Raji (cell line): ENCODE data around the gene ZNF407.

Experiments used
- POLR2A ChIP-seq: IDR thresholded peaks from 2 replicates; pipeline ENCODE4 v1.6.1; 2011; ENCODE audit warnings: low read depth, low read length, control low read depth; ENCODE audit not compliant: insufficient read depth

The ZNF407 gene

DNA sequence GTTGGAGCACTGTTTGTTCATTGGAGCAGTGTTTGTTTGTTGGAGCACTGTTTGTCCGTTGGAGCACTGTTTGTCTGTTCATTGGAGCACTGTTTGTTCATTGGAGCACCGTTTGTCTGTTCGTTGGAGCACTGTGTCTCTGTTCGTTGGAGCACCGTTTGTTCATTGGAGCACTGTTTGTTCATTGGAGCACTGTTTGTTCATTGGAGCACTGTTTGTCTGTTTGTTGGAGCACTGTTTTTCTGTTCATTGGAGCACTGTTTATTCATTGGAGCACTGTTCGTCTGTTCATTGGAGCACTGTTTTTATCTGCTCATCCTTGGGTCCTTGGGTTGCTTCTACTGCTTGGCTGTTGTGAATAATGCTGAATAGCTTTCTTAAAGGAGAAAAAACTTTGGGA lies 74.7 kb downstream of the ZNF407 start:
- no peak for TF ChIP-seq POLR2A

DNA sequence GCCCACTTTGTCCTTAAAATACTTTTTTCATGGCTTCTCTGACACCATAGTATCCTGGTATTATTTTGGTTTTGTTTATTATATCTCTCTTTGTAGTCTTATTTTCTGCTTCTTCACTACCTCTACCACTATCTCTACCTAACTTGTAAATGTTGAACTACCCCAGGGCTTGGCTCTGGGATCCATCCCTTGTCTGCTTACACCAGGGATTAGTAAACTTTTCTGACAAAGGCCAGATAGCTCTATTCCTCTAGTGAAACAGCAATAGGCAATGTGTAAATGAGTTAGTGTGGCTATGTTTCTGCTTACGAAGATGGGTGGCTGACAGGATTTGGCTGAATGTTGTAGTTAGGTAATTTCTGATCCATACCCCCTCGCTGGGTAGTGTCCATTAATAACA lies 76.8 kb downstream of the ZNF407 start:
- no peak for TF ChIP-seq POLR2A

DNA sequence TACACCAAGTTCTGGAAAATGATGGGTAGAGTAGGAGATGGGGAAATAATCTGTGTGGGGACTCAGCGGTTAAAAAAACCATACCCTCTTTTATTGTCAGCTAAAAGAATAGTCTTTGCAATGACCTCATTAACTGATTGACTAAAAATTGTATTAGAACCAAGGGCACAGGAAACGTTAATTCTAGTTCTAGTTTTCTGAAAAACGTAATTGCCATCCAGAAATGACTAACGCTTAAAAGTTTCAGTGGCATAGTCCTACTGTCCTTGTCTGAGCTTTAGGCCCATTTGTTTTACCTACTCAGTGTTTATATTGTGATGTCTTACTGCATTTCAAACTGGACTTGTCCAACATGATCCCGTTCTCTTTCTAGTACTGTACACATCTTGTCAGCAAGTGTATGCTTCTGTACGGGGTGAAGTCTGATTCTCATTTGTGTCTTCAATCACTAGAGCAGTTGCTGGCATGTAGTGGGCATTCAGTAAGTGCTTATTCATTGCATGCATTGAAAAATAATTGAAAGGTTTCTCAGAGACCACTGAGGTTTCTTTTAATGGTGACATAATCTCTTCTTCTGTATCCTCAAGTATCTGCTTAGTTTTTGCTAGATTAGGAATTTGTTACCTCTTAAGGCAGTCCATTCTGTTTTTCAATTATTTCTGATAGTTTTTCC lies 81.5 kb downstream of the ZNF407 start:
- TF ChIP-seq POLR2A: no peak

DNA sequence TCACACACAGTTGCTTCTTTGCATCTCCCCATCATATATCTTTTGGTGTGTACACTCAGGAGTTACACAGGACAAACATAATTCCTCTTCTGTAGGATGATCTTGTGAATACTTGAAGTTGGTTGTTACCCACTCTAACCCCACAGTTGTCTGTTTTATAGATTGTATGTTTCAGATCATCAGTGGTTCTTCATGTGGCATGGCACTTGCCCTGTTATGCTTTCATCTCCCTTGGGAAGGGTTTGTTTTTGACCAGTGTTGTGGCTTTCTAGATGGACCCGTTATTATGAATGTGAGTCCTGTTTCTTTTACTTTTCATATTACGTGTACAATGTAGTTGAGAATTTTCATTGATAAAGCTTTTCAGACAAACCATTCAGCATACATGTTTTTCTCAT lies 82.0 kb downstream of the ZNF407 start:
- no peak for TF ChIP-seq POLR2A

DNA sequence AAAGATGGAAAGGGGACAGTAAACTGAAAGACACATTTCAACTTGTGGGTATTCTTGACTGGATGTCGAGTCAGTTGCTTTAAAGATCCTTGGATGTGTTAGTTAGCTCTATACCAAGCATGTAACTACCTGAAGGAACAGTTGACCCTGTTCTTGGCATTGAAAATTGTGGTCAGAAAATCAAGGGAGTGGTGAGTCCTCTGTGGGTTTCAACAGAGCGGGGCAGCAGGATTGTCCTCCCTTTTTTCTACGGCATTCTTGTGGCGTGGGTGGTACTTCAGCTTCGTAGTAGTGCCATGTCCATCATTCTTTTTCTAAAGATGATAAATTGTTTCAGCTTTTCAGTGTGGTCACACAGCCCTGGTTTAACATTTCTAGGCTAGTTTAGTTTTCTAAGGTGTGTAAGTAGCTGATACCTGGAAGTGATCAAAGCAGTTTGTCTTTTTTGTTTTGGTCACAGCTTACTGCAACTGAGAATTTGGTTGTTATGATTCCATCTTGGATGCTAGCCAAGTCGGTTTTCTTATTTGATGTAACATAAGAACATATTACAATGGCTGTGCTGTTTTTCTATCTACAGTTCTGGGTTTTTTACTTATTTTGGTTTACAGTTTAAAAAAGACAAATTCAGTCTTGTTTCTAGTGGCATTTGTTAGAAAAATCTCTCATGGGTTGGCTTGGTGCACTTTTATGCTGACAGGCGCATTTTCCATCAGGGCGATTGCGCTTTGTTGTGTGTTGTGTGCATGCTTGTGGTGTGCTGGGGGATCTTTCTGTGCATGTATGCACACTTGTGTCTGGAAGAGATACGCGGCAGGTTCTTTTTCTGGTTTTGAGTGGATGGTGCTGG lies 84.7 kb downstream of the ZNF407 start:
- no peak for TF ChIP-seq POLR2A

DNA sequence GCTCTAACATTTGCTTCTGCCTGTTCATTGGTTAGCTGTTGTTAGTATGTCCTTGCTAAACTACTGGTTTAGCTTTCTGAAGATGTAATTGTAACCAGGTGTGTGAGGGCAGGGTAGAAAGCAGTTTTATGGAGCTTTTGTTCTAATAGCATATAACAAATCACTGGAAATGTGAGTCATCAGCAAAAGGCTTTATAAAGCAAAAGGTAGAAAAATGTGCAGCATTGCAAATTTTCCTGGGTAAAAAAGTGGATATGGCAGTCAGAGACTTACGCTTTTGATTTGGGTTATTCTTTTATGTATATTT lies 85.3 kb downstream of the ZNF407 start:
- TF ChIP-seq POLR2A: no peak

DNA sequence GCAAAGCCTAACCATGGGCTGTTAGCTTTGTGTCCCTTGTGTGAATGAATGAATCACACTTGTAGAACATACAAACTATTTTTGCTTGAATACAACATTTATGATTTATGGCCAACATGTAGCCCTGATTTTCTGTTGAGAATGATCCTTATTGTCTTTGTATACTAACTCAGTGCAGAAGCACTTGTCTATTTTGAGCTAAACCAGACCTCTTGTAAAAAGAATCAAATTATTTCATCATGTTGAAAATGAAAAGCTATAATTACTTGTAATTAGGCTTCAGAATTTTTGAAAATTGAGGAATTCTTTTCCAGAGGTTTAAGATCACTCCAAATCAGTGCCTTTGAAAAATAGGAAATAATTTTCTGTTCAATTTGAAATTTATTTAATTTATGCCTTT lies 85.9 kb downstream of the ZNF407 start:
- TF ChIP-seq POLR2A: no peak

DNA sequence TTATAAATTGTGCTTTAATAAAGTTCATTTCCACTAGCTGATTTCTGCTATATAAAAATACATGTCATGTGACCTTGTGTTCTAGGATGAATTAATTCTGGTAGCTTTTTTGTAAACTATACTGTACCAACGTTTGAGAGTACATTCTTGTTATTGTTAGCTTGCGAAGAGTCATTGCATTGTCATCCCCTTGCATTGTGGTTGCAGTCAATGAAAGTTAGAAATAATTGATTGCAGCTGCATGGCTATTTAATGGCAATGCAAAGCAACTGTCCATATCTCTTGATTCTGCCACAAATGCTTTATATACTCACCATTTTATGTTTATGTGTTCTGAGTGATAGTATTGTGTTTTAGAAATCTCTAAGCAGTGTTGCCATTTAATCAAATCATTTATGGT lies 91.6 kb downstream of the ZNF407 start:
- TF ChIP-seq POLR2A: no peak

DNA sequence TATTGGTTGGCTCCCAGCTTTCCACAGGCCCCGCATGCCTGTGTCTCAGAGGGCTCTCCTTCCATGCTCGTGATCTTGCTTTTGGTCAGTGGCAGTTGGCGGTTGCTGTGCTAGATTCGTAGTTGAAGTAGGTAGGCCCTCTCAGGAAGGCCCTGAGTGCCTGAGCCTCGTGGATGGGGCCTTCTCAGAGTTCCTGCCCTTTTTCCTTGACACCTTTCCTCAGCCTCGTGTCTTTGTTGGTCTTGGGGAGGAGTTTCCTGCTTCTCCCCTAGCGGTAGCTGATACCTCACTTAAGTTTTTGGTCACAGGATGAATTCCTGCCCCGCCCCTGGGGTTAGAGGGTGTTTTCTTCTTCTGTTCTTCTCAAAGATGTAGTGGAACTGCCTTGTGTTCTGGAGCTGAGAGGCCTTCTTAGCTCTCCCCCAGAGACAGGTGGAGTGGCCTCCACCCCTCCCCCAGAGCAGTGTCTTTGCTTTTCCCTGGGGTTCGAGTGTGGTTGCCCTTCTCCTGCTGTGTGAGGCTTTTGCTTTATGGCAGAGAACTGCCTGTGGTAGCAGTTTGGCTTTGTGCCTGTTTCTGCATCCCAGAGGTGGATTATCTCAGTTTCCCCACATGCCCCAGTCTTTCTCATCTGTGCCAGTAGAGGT lies 94.8 kb downstream of the ZNF407 start:
- TF ChIP-seq POLR2A: no peak

DNA sequence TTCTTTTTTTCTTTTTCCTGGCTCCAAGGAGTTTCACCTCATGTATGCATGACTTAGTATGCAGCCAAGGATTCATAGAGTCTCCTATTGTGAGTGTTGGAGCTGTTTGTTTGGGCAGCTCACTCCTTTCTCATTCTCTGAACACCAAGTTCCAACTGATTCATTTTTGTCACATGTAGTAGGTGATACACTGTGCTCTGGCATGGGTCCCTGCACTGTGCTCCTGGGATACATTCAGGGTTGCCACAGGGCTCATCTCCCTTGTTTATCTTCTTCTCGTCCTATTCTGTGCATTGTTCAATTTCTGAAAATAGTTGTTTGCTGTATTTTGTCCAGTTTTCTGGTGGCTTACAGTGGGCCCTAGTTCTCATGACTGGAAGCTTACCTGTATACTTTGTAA lies 96.8 kb downstream of the ZNF407 start:
- no peak for TF ChIP-seq POLR2A

DNA sequence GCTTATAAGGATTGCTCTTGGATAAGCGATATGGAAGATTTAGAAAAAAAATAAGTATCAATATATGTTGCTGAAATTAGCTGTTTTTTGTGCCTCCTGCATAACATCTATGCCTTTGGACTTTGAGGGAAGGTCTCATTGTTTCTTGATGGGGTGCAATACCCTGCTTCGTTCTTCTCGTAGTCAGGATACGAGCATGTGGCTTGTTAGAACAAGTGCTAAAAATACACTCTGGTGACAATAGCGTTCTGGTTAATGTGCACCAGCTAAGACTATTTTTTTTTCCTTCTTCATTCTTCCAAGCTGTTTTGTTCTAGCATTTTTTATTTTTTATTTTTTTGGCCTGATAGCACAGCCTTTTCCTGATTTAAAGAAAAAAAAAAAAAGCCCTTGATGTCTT lies 97.5 kb downstream of the ZNF407 start:
- TF ChIP-seq POLR2A: no peak

DNA sequence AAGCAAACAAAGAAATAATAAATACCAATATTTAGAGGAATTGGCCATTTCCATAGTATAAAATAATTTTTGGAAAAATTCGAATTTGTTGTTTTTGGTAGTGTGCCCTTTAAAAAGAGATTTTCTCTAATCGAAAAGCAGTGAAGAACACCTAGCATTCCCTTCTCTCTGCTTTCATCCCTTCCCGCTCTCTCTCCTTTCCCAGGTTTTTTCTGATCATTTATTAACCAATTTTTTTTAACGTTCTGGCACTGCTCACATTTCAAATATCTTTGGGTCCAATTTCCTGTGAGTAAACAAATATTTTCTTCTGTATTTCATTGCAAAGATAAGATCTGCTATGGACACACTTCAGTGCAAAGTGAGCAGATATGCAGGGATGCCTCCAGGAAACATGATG lies 101.2 kb downstream of the ZNF407 start:
- TF ChIP-seq POLR2A: no peak

DNA sequence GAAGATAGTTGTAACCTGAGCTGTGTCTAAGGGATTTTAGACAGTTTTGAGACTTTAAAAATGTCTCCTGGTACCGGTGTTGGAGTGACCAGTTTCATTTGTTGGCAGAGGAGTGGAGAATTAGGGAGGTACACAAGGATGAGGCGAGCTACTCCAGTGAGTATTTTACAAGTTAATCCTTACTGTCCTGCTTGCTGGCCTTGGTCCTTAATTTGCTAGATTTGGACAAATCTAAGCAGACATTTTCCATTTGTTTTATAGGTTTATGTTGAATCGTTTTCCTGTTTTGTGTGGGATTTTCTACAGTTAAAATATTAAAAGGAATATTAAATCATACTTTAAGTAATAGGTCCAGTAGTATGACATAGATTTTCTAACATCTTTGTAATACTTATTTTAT lies 101.8 kb downstream of the ZNF407 start:
- TF ChIP-seq POLR2A: no peak

DNA sequence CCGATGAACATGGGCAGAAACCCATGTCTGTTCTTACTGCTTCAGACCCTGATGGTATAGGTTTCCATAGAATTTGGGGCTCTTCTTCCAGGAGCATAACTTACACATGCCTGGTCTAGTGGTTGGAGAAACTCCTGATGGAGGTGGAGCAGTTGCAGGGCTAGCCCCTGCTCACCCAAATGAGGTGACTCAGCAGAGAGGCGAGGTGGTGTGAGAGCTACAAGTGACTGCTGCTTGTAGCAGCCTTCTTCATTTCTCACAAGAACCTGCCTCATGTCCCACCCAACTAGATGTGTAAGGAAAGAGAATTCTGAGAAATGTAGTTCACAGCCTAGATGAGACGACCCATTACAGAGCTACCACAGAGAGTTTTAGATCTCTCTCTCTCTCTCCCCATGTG lies 105.3 kb downstream of the ZNF407 start:
- TF ChIP-seq POLR2A: no peak

DNA sequence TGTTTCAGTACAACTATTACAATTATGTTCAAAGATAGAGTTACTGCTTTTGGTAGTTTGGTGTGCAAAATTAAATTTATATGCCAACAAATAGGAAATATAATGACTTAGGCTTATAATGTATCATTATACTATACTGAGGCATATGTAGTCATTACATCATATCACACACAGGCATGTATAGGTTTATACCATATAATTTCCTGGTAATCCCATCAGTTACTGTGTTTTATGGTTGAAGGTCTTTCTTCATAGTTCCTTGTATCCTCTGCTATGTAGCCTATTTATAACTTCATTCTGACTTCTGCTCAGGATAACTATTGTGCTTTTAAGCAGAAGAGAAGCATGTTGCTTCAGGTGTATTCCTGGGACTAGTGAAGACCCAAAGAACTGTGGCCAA lies 110.5 kb downstream of the ZNF407 start:
- no peak for TF ChIP-seq POLR2A

DNA sequence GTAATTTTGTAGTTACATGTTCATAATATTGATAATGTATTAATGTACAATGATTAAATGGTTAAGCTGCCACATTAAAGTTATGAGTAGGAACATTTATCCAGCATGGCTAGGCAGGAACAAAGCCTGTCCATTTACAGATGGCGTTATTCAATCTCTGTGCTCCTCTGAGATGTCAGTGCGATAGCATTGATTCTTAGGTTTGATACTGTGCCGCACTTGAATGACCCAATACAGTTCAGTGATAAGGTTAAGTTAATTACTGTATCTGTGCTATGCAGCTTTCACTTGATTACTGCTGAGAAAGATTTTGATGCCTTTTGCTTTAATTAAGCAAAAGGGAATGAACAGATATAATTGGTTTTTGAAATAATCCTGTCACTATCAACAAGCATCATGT lies 111.8 kb downstream of the ZNF407 start:
- no peak for TF ChIP-seq POLR2A
